Bronchial epithelial cell (primary cell): ENCODE results near the gene ZFR2. TPM values are rescaled to one million over a fixed set of nuclear protein-coding genes. Genes with fewer than 3 reads are reported as not detected.

Experiments used
- DNase-seq: peaks from one replicate; pipeline ENCODE4 v3.0.0-alpha.2; 2010; ENCODE audit warnings: low read depth
- FAIRE-seq: peaks from 2 replicates; lab custom pipeline; 2011; peaks lifted over from hg19 to GRCh38; lab: Jason Lieb, UNC
- H3K27me3 ChIP-seq: 2 replicates; pipeline ENCODE4 v1.5.1; 2011; ENCODE audit warnings: low read length; ENCODE audit not compliant: control insufficient read depth, insufficient read depth
- H3K36me3 ChIP-seq: 2 replicates; pipeline ENCODE4 v1.5.1; 2011; ENCODE audit warnings: low read length; ENCODE audit not compliant: control insufficient read depth, insufficient read depth
- H3K4me3 ChIP-seq: 2 replicates; pipeline ENCODE4 v1.5.1; 2011; ENCODE audit warnings: mild to moderate bottlenecking, low read depth, low read length, control low read depth
- CTCF ChIP-seq: IDR thresholded peaks from 2 replicates; pipeline ENCODE4 v1.5.1; 2011; ENCODE audit warnings: mild to moderate bottlenecking, moderate library complexity, low read length, control low read depth, inconsistent platforms; ENCODE audit not compliant: insufficient read depth, severe bottlenecking
- total RNA-seq: library from RNA; depleted of rRNA; stranded (reverse); fragments of >200 nt; gene quantifications from 2 replicates; pipeline ENCODE4 v1.2.1, GENCODE V29; 2014

ZFR2 gene
- not detected in 2 replicates for total RNA-seq

DNA sequence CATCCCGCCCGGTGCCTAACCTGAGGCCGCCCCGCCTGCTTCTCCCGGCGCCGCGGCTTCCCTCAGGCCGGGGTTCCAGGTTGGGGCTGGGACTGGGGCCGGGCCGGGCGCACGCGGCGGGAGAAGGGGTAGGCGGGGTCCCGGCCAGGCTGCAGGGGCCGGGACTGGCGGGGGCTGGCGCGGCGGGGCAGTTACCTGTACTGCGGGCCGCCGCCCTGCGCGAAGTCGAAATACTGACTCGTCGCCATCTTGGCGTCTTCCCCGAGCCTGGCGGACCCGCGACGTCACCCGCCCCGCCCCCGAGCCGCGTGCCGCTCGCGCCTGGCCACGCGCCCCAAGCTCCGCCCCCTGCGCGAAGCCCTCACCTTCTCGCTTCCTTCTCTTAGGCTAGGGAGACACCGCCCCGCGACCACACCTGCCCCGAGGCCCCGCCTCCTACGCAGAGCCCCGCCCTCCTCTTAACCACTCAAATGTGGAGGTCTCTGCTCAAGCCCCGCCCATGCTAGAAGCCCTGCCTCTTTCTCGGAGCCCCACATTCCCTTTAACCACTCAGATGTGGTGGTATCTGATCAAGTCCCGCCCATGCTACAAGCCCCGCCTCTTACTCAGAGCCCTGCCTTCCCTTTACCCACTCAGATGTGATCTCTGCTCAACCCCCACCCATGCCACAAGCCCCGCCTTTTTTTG is at the start of gene ZFR2:
Gene ZFR2, minus strand, starts transcription at position 269 of the 687 bp plus-strand sequence. Its CDS starts 21 bp downstream, at position 248.
- no peak for FAIRE-seq
- H3K4me3 ChIP-seq = no peak within 1 kb of the TSS
- no peaks in the 10 kb centered on the region for H3K36me3 ChIP-seq
- DNase-seq = no peak
- no peak for TF ChIP-seq CTCF
- H3K27me3 ChIP-seq = peaks cover 8% of the 10 kb centered on the region

- FAIRE-seq (peak; percentile 80), DNase-seq (no peak)
- TF ChIP-seq CTCF = no peak
Measured at GRCh38 chr19:3916033-3916432, 47.2 kb upstream of the ZFR2 start.

GRCh38 chr19:3914199-3914598 is 45.4 kb upstream of the ZFR2 start:
- DNase-seq (no peak), FAIRE-seq (no peak)
- no peaks in the 10 kb centered on the region for H3K27me3 ChIP-seq
- no peak for TF ChIP-seq CTCF
- no peak overlapping the region for H3K4me3 ChIP-seq
- H3K36me3 ChIP-seq = no peaks in the 10 kb centered on the region

More at GRCh38 chr19:3916033-3916432, 47.2 kb upstream of the ZFR2 start:
- Histone ChIP-seq H3K36me3 (no peaks in the 10 kb centered on the region), H3K4me3 (no peak overlapping the region), H3K27me3 (no peaks in the 10 kb centered on the region)

DNA sequence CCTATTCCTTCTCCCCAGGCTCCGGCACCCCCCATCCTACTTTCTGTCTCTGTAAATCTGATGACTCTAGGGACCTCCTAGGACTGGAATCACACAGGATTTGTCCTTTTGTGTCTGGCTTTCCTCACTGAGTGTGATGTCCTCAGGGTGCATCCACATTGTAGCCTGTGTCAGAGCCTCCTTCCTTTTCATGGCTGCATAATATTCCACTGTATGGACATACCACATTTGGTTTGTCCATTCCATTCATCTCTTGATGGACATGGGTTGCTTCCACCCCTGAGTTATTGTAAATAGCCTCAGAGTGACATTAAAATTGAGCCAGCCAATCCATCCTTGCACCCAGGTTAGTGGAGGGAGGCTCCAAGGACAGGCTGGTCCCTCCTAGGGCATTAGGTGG is 41.3 kb upstream of the ZFR2 start:
- no peak for DNase-seq
- no peak for TF ChIP-seq CTCF
- no peak overlapping the region for H3K4me3 ChIP-seq
- FAIRE-seq = no peak
- H3K36me3 ChIP-seq = no peaks in the 10 kb centered on the region
- H3K27me3 ChIP-seq = no peaks in the 10 kb centered on the region

GRCh38 chr19:3908266-3909054 is 39.6 kb upstream of the ZFR2 start:
- H3K36me3 ChIP-seq = no peaks in the 10 kb centered on the region
- no peaks in the 10 kb centered on the region for H3K27me3 ChIP-seq
- DNase-seq (no peak), FAIRE-seq (no peak)
- no peak overlapping the region for H3K4me3 ChIP-seq
- no peak for TF ChIP-seq CTCF
